Right lobe of liver (tissue), 4 donors: ENCODE data around the gene ESYT2.

ENCODE experiments used
- POLR2A ChIP-seq: fragments of 450-650 bp; IDR thresholded peaks from one replicate; pipeline ENCODE4 v1.6.1; 2017; ENCODE audit warnings: antibody characterized with exemption, mild to moderate bottlenecking
- TF ChIP-seq, protein P1 (sequence below), 4 donors: fragments of 200-600 bp in 3 of 4; fragments of 450-650 bp in 1 of 4; IDR thresholded peaks; one replicate each; pipeline versions ENCODE4 v1.5.1 to v1.8.0; 2016 to 2022; ENCODE audit warnings: antibody characterized with exemption in 4 of 4, mild to moderate bottlenecking in 2 of 4
- donor health status: DM: no; HTN: no; CAD: no.
- donor health status: DM: no; HTN: no; CAD: no.
- donor health status: DM: no; HTN: yes; CAD: no.

DNA sequence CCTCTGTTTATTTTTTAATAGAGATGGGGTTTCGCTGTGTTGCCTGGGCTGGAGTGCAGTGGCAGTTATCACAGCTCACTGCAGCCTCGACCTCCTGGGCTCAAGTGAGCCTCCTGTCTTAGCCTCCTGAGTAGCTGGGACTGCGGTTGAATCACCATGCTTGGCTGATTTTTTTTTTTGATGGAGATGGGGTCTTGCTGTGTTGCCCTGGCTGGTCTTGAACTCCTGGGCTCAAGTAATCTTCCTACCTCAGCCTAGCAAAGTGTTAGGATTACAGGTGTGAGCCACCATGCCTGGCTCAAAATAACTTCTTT is 35.2 kb upstream of the ESYT2 start:
- TF ChIP-seq, protein P1, sequence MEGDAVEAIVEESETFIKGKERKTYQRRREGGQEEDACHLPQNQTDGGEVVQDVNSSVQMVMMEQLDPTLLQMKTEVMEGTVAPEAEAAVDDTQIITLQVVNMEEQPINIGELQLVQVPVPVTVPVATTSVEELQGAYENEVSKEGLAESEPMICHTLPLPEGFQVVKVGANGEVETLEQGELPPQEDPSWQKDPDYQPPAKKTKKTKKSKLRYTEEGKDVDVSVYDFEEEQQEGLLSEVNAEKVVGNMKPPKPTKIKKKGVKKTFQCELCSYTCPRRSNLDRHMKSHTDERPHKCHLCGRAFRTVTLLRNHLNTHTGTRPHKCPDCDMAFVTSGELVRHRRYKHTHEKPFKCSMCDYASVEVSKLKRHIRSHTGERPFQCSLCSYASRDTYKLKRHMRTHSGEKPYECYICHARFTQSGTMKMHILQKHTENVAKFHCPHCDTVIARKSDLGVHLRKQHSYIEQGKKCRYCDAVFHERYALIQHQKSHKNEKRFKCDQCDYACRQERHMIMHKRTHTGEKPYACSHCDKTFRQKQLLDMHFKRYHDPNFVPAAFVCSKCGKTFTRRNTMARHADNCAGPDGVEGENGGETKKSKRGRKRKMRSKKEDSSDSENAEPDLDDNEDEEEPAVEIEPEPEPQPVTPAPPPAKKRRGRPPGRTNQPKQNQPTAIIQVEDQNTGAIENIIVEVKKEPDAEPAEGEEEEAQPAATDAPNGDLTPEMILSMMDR (IDR thresholded peaks at IDR 0.05): no peak
- TF ChIP-seq POLR2A: no peak
